Erythroblast (primary cell): ENCODE data around the gene MCF2L.

Experiments used
- GATA1 ChIP-seq: IDR thresholded peaks from 2 replicates; pipeline ENCODE4 v1.6.1; 2011; ENCODE audit warnings: low read depth, mild to moderate bottlenecking, control low read depth, low read length, moderate library complexity
- POLR2A ChIP-seq: IDR thresholded peaks from 2 replicates; pipeline ENCODE4 v1.6.1; 2011; ENCODE audit warnings: mild to moderate bottlenecking, low read length

GRCh38 chr13:113074876-113075275 lies 105.9 kb downstream of the MCF2L start:
- TF ChIP-seq POLR2A (no peak), GATA1 (no peak)
